ENCODE measurements around the gene ARHGEF16. TPM values are rescaled to one million over a fixed set of nuclear protein-coding genes. Genes with fewer than 3 reads are reported as not detected.

Gene ARHGEF16
- polyA plus RNA-seq (2011; rRNA removed) (not detected in 2 replicates), polyA minus RNA-seq (2011; rRNA and poly(A)+ RNA removed) (not detected in 2 replicates)

GRCh38 chr1:3453891-3454810 lies at the start of gene ARHGEF16:
Gene ARHGEF16 (plus strand): TSS chr1:3454665. CDS start chr1:3463085, 8,420 bp downstream.
- Histone ChIP-seq H3K9me3 (ENCODE audit: control insufficient read depth, insufficient read depth, low read length) (no peaks in the 10 kb centered on the region; the same call in 1 of the 2 replicates), H3K27me3 (ENCODE audit: control insufficient read depth, insufficient read depth, low read length) (peaks cover 19% of the 10 kb centered on the region), H3K4me3 (ENCODE audit: low read depth, low read length) (no peak within 1 kb of the TSS), H3K27ac (ENCODE audit: low read depth, low read length) (no peak within 1 kb of the TSS)
- POLR2A ChIA-PET: no interaction called here
- TF ChIP-seq, protein P1, sequence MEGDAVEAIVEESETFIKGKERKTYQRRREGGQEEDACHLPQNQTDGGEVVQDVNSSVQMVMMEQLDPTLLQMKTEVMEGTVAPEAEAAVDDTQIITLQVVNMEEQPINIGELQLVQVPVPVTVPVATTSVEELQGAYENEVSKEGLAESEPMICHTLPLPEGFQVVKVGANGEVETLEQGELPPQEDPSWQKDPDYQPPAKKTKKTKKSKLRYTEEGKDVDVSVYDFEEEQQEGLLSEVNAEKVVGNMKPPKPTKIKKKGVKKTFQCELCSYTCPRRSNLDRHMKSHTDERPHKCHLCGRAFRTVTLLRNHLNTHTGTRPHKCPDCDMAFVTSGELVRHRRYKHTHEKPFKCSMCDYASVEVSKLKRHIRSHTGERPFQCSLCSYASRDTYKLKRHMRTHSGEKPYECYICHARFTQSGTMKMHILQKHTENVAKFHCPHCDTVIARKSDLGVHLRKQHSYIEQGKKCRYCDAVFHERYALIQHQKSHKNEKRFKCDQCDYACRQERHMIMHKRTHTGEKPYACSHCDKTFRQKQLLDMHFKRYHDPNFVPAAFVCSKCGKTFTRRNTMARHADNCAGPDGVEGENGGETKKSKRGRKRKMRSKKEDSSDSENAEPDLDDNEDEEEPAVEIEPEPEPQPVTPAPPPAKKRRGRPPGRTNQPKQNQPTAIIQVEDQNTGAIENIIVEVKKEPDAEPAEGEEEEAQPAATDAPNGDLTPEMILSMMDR (IDR thresholded peaks at IDR 0.05; ENCODE audit: low read depth, low read length): 0 out of 2 replicates have a peak, but pooled peaks have one; percentile 13
- DNase-seq (ENCODE audit: low read depth, low spot score): no peak
- CTCF ChIA-PET: interaction anchor here (0.6 to 2.6 kb wide), 20 partner anchors 10 to 342 kb away, joined by 3 to 99 read pairs (median 6); partner anchors contain the start of gene LRRC47

- POLR2A ChIA-PET: no interaction called here
- TF ChIP-seq, protein P1 (IDR thresholded peaks at IDR 0.05; ENCODE audit: low read depth, low read length): no peak
- CTCF ChIA-PET: no interaction called here
Measured at GRCh38 chr1:3404801-3405200, 49.7 kb upstream of the ARHGEF16 start.

GRCh38 chr1:3405491-3405890 lies 49.0 kb upstream of the ARHGEF16 start:
- ChIA-PET POLR2A (no interaction called here), CTCF (no interaction called here)
- peaks cover 72% of the 10 kb centered on the region for H3K9me3 ChIP-seq (ENCODE audit: control insufficient read depth, insufficient read depth, low read length)
- no peak overlapping the region for H3K4me3 ChIP-seq (ENCODE audit: low read depth, low read length)
- H3K27me3 ChIP-seq (ENCODE audit: control insufficient read depth, insufficient read depth, low read length): no peaks in the 10 kb centered on the region
- no peak overlapping the region for H3K27ac ChIP-seq (ENCODE audit: low read depth, low read length)
- TF ChIP-seq, protein P1 (IDR thresholded peaks at IDR 0.05; ENCODE audit: low read depth, low read length): no peak
- no peak for DNase-seq (ENCODE audit: low read depth, low spot score)

More at GRCh38 chr1:3404801-3405200, 49.7 kb upstream of the ARHGEF16 start:
- DNase-seq (ENCODE audit: low read depth, low spot score): no peak
- Histone ChIP-seq H3K9me3 (ENCODE audit: control insufficient read depth, insufficient read depth, low read length) (peaks cover 65% of the 10 kb centered on the region), H3K4me3 (ENCODE audit: low read depth, low read length) (no peak overlapping the region), H3K27me3 (ENCODE audit: control insufficient read depth, insufficient read depth, low read length) (no peaks in the 10 kb centered on the region), H3K27ac (ENCODE audit: low read depth, low read length) (no peak overlapping the region)

GRCh38 chr1:3405974-3406867 lies 48.2 kb upstream of the ARHGEF16 start:
- H3K27ac ChIP-seq (ENCODE audit: low read depth, low read length): no peak overlapping the region
- TF ChIP-seq, protein P1 (IDR thresholded peaks at IDR 0.05; ENCODE audit: low read depth, low read length): no peak
- POLR2A ChIA-PET: interaction anchor here (0.6 kb wide), 1 partner anchor 26 kb away, joined by 6 read pairs; no protein-coding TSS in a partner anchor
- H3K4me3 ChIP-seq (ENCODE audit: low read depth, low read length): no peak overlapping the region
- no peak for DNase-seq (ENCODE audit: low read depth, low spot score)
- no peaks in the 10 kb centered on the region for H3K27me3 ChIP-seq (ENCODE audit: control insufficient read depth, insufficient read depth, low read length)
- H3K9me3 ChIP-seq (ENCODE audit: control insufficient read depth, insufficient read depth, low read length): peaks cover 79% of the 10 kb centered on the region
- CTCF ChIA-PET: no interaction called here
